GM18511 (cell line): Measurements from ENCODE around the gene DAD1.
"Not testable (repeated sequence)": the region's sequence is repeated elsewhere in the genome, so short reads cannot be mapped to it uniquely, and the experiment has no call there.

Experiments used
- ATAC-seq: cut with Tn5 transposase; IDR thresholded peaks from one replicate; pipeline ENCODE4 v1.9.1; 2021; ENCODE audit warnings: mild to moderate bottlenecking, moderate library complexity; ENCODE audit not compliant: unreplicated experiment

DAD1 gene

GRCh38 chr14:22589096-22589839 is at the start of gene DAD1:
DAD1 (minus strand) TSS chr14:22589224; CDS start chr14:22589157, 67 bp downstream.
- ATAC-seq = peak; percentile 93

- ATAC-seq = not testable (repeated sequence)
These were observed 47.0 kb upstream of the DAD1 start for GRCh38 chr14:22635980-22636379.

GRCh38 chr14:22634233-22634900 is 45.3 kb upstream of the DAD1 start:
- no peak for ATAC-seq

GRCh38 chr14:22630486-22630885 is 41.5 kb upstream of the DAD1 start:
- ATAC-seq = no peak

GRCh38 chr14:22630066-22630465 is 41.0 kb upstream of the DAD1 start:
- ATAC-seq = no peak

GRCh38 chr14:22629361-22629760 is 40.3 kb upstream of the DAD1 start:
- no peak for ATAC-seq

GRCh38 chr14:22627506-22628263 is 38.7 kb upstream of the DAD1 start:
- no peak for ATAC-seq

- ATAC-seq = no peak
These were observed 37.6 kb upstream of the DAD1 start for GRCh38 chr14:22626590-22626989.

- ATAC-seq = no peak
These were observed 34.0 kb upstream of the DAD1 start for GRCh38 chr14:22623047-22623446.

GRCh38 chr14:22622255-22622654 is 33.2 kb upstream of the DAD1 start:
- no peak for ATAC-seq

- ATAC-seq = not testable (repeated sequence)
These were observed 26.7 kb upstream of the DAD1 start for GRCh38 chr14:22615765-22616164.

GRCh38 chr14:22614240-22614799 is 25.3 kb upstream of the DAD1 start:
- ATAC-seq = peak; percentile 66

GRCh38 chr14:22613736-22614239 is 24.8 kb upstream of the DAD1 start:
- no peak for ATAC-seq

GRCh38 chr14:22613106-22613695 is 24.2 kb upstream of the DAD1 start:
- no peak for ATAC-seq

- no peak for ATAC-seq
These were observed 21.9 kb upstream of the DAD1 start for GRCh38 chr14:22610931-22611330.

GRCh38 chr14:22607291-22607690 is 18.3 kb upstream of the DAD1 start:
- no peak for ATAC-seq

- no peak for ATAC-seq
These were observed 17.4 kb upstream of the DAD1 start for GRCh38 chr14:22606380-22606779.

GRCh38 chr14:22602862-22603261 is 13.8 kb upstream of the DAD1 start:
- ATAC-seq = no peak

GRCh38 chr14:22601996-22602395 is 13.0 kb upstream of the DAD1 start:
- ATAC-seq = no peak

GRCh38 chr14:22601456-22601855 is 12.4 kb upstream of the DAD1 start:
- ATAC-seq = no peak

- ATAC-seq = no peak
These were observed 11.0 kb upstream of the DAD1 start for GRCh38 chr14:22600027-22600426.
